CD14-positive monocyte (primary cell): ENCODE measurements around the gene CRYBG3. TPM values are rescaled to one million over a fixed set of nuclear protein-coding genes. Genes with fewer than 3 reads are reported as not detected.

Experiments used
- DNase-seq, 3 donors: peaks; one replicate each; pipeline ENCODE4 v3.0.0-alpha.2; 2011 to 2022
- H2AFZ ChIP-seq: 2 replicates; pipeline ENCODE4 v1.6.0; 2012; ENCODE audit warnings: mild to moderate bottlenecking, low read depth, low read length, inconsistent platforms; ENCODE audit not compliant: insufficient read depth, poor library complexity, severe bottlenecking
- H3K27ac ChIP-seq, 2 donors: 1 replicate in 1 of 2; 2 replicates in 1 of 2; pipeline ENCODE4 v1.5.1; 2012 to 2013; ENCODE audit warnings: low read length in 2 of 2, control low read depth in 1 of 2, inconsistent platforms in 1 of 2, low read depth in 1 of 2, mild to moderate bottlenecking in 1 of 2
- H3K27me3 ChIP-seq, 2 donors: one replicate each; pipeline versions ENCODE4 v1.6.0 to v1.6.1; 2011 to 2013; ENCODE audit warnings: low read length in 2 of 2; ENCODE audit not compliant: control insufficient read depth in 2 of 2, insufficient read depth in 2 of 2
- H3K36me3 ChIP-seq, 2 donors: replicated peaks in 1 of 2; 1 replicate in 1 of 2; 2 replicates in 1 of 2; pipeline versions ENCODE4 v1.5.1 to v1.6.1; 2012 to 2013; ENCODE audit warnings: low read length in 2 of 2, control low read depth in 1 of 2, inconsistent platforms in 1 of 2, mild to moderate bottlenecking in 1 of 2; ENCODE audit not compliant: insufficient read depth in 2 of 2, control insufficient read depth in 1 of 2
- H3K4me1 ChIP-seq, 2 donors: 1 replicate in 1 of 2; 2 replicates in 1 of 2; pipeline versions ENCODE4 v1.5.1 to v1.6.1; 2012 to 2013; ENCODE audit warnings: low read length in 2 of 2, control low read depth in 1 of 2, inconsistent platforms in 1 of 2, mild to moderate bottlenecking in 1 of 2, moderate library complexity in 1 of 2; ENCODE audit not compliant: insufficient read depth in 2 of 2, control insufficient read depth in 1 of 2
- H3K4me2 ChIP-seq: replicated peaks from 2 replicates; pipeline ENCODE3; 2012; ENCODE audit warnings: low read length, moderate library complexity, mild to moderate bottlenecking; ENCODE audit not compliant: poor library complexity, severe bottlenecking; ENCODE audit errors: extremely low read depth
- H3K4me3 ChIP-seq, 3 experiments: fragments of 200-600 bp in 1 of 3; sonication (generic) in 1 of 3; replicated peaks in 1 of 3; 1 replicate in 2 of 3; 2 replicates in 1 of 3; pipeline ENCODE4 v1.5.1; 2011 to 2013; ENCODE audit warnings: low read length in 3 of 3, mild to moderate bottlenecking in 3 of 3, control low read depth in 2 of 3, low read depth in 2 of 3, inconsistent platforms in 1 of 3, moderate library complexity in 1 of 3
- H3K79me2 ChIP-seq: 2 replicates; pipeline ENCODE4 v1.6.0; 2012; ENCODE audit warnings: mild to moderate bottlenecking, control low read depth, inconsistent platforms, low read length, moderate library complexity; ENCODE audit not compliant: insufficient read depth
- H3K9ac ChIP-seq: 2 replicates; pipeline ENCODE4 v1.6.0; 2017; ENCODE audit warnings: low read length, mild to moderate bottlenecking; ENCODE audit not compliant: insufficient read depth, poor library complexity, severe bottlenecking
- H3K9me3 ChIP-seq, 2 donors: replicated peaks in 1 of 2; 1 replicate in 1 of 2; 2 replicates in 1 of 2; pipeline versions ENCODE4 v1.5.1 to v1.6.1; 2012 to 2013; ENCODE audit warnings: low read length in 2 of 2, control low read depth in 1 of 2; ENCODE audit not compliant: control insufficient read depth in 1 of 2, insufficient read depth in 1 of 2
- H4K20me1 ChIP-seq: 2 replicates; pipeline ENCODE4 v1.6.0; 2012; ENCODE audit warnings: mild to moderate bottlenecking, low read length, control low read depth, moderate library complexity; ENCODE audit not compliant: insufficient read depth
- H3K27ac Mint-ChIP-seq, 7 donors: one replicate each; pipeline ENCODE4 v1.8.0; 2020; ENCODE audit warnings: mild to moderate bottlenecking in 7 of 7, mixed read lengths in 7 of 7, moderate library complexity in 6 of 7, inconsistent platforms in 2 of 7
- H3K27me3 Mint-ChIP-seq, 3 donors: one replicate each; pipeline ENCODE4 v1.8.0; 2021 to 2022; ENCODE audit warnings: low read depth in 3 of 3, mild to moderate bottlenecking in 3 of 3, mixed read lengths in 3 of 3, moderate library complexity in 3 of 3, inconsistent platforms in 1 of 3
- H3K36me3 Mint-ChIP-seq, 2 donors: one replicate each; pipeline ENCODE4 v1.8.0; 2020; ENCODE audit warnings: mixed read lengths in 2 of 2, inconsistent platforms in 1 of 2, mild to moderate bottlenecking in 1 of 2
- H3K4me1 Mint-ChIP-seq: one replicate; pipeline ENCODE4 v1.8.0; 2020; ENCODE audit warnings: mild to moderate bottlenecking, mixed read lengths
- H3K4me3 Mint-ChIP-seq, 2 donors: one replicate each; pipeline ENCODE4 v1.8.0; 2020; ENCODE audit warnings: mild to moderate bottlenecking in 2 of 2, mixed read lengths in 2 of 2, moderate library complexity in 1 of 2
- H3K9me3 Mint-ChIP-seq, 7 donors: one replicate each; pipeline ENCODE4 v1.8.0; 2020 to 2022; ENCODE audit warnings: mixed read lengths in 7 of 7, mild to moderate bottlenecking in 6 of 7, moderate library complexity in 6 of 7, inconsistent platforms in 2 of 7
- WGBS: methylation state at CpG from one replicate; pipeline ENCODE4 v1.1.5; 2013; ENCODE audit warnings: missing lambda C conversion rate; ENCODE audit not compliant: insufficient coverage; 5-methylcytosine and 5-hydroxymethylcytosine counted together
- intact Hi-C, 2 donors: fragments of 100-400 bp; cut with micrococcal nuclease; formaldehyde crosslinking; loops; one replicate each; pipeline versions ENCODE4 v1.15.0 to v1.15.1; 2023
- polyA plus RNA-seq, 3 donors: library from polyadenylated mRNA; depleted of rRNA in 1 of 3; unstranded in 2 of 3; stranded (reverse) in 1 of 3; fragments of 300-500 nt in 2 of 3; fragments of >200 nt in 1 of 3; fragmentation: Illumina TruSeq in 2 of 3; gene quantifications; 1 replicate in 2 of 3; 2 replicates in 1 of 3; pipeline ENCODE4 v1.2.3, GENCODE V29; 2012 to 2021
- TF ChIP-seq, protein P1 (sequence below): fragments of 200-600 bp; IDR thresholded peaks from one replicate; pipeline ENCODE4 v1.8.0; 2022; ENCODE audit warnings: antibody characterized with exemption, mild to moderate bottlenecking

The CRYBG3 gene
- polyA plus RNA-seq, 3 donors: 2.3 to 6.8 (median 5.3) TPM

DNA sequence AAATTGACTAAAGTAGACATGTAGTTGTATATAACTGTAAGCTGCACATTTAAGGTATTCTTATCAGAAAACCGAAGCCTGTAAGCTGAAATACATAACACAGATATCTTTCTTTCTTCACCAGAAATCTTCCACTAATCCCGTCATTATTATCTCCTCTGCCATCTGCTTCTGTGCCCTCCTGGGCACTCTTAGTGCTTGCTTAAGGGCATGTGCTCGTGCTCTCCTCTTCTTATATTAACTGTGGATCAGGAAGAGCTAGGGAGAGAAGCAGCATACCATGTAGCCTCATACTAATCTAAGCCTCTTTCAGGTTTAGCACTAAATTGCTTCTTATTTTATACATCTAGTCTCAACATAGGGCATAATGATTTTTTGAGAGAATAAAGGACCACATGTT is 89.6 kb downstream of the CRYBG3 start:
- H3K4me1 ChIP-seq: peaks cover 16 to 19% of the 10 kb centered on the region in 2 donors
- H3K4me3 ChIP-seq: no peak overlapping the region
- Mint-ChIP-seq H3K9me3 (peaks cover 0 to 7% (median 3%) of the 10 kb centered on the region in 7 donors), H3K27ac (peak overlapping the region; percentile 23 to 95 (median 81)), H3K4me3 (no peak overlapping the region), H3K27me3 (no peaks in the 10 kb centered on the region), H3K4me1 (peaks cover 28% of the 10 kb centered on the region), H3K36me3 (peaks cover 35 to 37% of the 10 kb centered on the region in 2 donors)
- H3K27me3 ChIP-seq: no peaks in the 10 kb centered on the region
- peak overlapping the region; percentile 42 to 64 for H3K27ac ChIP-seq
- WGBS: no CpG with 5 or more reads among the region's 3 CpGs
- TF ChIP-seq, protein P1, sequence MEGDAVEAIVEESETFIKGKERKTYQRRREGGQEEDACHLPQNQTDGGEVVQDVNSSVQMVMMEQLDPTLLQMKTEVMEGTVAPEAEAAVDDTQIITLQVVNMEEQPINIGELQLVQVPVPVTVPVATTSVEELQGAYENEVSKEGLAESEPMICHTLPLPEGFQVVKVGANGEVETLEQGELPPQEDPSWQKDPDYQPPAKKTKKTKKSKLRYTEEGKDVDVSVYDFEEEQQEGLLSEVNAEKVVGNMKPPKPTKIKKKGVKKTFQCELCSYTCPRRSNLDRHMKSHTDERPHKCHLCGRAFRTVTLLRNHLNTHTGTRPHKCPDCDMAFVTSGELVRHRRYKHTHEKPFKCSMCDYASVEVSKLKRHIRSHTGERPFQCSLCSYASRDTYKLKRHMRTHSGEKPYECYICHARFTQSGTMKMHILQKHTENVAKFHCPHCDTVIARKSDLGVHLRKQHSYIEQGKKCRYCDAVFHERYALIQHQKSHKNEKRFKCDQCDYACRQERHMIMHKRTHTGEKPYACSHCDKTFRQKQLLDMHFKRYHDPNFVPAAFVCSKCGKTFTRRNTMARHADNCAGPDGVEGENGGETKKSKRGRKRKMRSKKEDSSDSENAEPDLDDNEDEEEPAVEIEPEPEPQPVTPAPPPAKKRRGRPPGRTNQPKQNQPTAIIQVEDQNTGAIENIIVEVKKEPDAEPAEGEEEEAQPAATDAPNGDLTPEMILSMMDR: no peak
- no peaks in the 10 kb centered on the region for H3K79me2 ChIP-seq
- H3K9ac ChIP-seq: no peak overlapping the region
- no peaks in the 10 kb centered on the region for H3K9me3 ChIP-seq
- intact Hi-C loops: no loop called here
- no peak overlapping the region for H2AFZ ChIP-seq
- peaks cover 23 to 44% of the 10 kb centered on the region in 2 donors for H3K36me3 ChIP-seq
- no peak for DNase-seq
- peak overlapping the region; percentile 1 for H3K4me2 ChIP-seq
- H4K20me1 ChIP-seq: no peaks in the 10 kb centered on the region

DNA sequence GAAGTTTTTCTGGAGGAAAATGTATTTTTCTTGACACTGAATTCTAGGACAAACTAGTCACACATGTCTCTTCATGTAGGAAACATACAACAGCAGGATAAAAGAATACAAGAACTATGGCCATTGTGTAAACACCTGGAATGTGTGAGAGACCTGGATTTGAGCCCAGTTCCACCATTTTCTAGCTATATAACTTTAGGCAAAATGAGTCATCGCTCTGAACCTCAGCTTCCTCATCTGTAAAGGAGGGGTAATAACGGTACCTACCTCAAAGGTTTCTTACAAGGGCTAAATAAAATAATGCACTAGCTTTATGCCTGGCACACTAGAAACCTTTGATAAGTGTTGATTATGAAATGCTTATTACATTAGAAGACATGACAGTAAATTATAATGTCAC is 92.6 kb downstream of the CRYBG3 start:
- Histone ChIP-seq H3K27ac (no peak overlapping the region), H3K36me3 (peaks cover 39 to 72% of the 10 kb centered on the region in 2 donors), H3K9ac (no peak overlapping the region), H3K4me3 (no peak overlapping the region), H4K20me1 (no peaks in the 10 kb centered on the region), H3K9me3 (no peaks in the 10 kb centered on the region), H3K79me2 (no peaks in the 10 kb centered on the region), H2AFZ (no peak overlapping the region), H3K4me2 (no peak overlapping the region), H3K27me3 (no peaks in the 10 kb centered on the region), H3K4me1 (peaks cover 16 to 19% of the 10 kb centered on the region in 2 donors)
- peaks cover 30% of the 10 kb centered on the region for H3K4me1 Mint-ChIP-seq
- intact Hi-C loops: no loop called here
- no peaks in the 10 kb centered on the region for H3K9me3 Mint-ChIP-seq
- no peak overlapping the region for H3K27ac Mint-ChIP-seq
- H3K36me3 Mint-ChIP-seq: peaks cover 56% of the 10 kb centered on the region in 2 donors
- DNase-seq: peak in 2 of 3 donors; percentile 8 to 10
- no peak overlapping the region for H3K4me3 Mint-ChIP-seq
- TF ChIP-seq, protein P1: no peak
- H3K27me3 Mint-ChIP-seq: no peaks in the 10 kb centered on the region
- WGBS: no CpG with 5 or more reads among the region's 2 CpGs
